ENCODE measurements around the gene KRT3. TPM values are rescaled to one million over a fixed set of nuclear protein-coding genes. Genes with fewer than 3 reads are reported as not detected.

KRT3 gene
- total and polyA plus RNA-seq, 7 experiments from 2014 or later = not detected

GRCh38 chr12:52744493-52745156 is 51.3 kb downstream of the KRT3 start:
- Histone ChIP-seq H3K27ac (ENCODE audit: low read depth, low read length) (no peak overlapping the region), H3K4me3 (ENCODE audit: low read length) (no peak overlapping the region), H3K36me3 (ENCODE audit: control insufficient read depth in 2 of 3, insufficient read depth in 3 of 3, low read length in 3 of 3) (no peaks in the 10 kb centered on the region), H3K9me3 (ENCODE audit: control insufficient read depth in 2 of 3, low read length in 3 of 3) (no peaks in the 10 kb centered on the region), H3K27me3 (ENCODE audit: control insufficient read depth in 2 of 2, insufficient read depth in 2 of 2, low read length in 2 of 2) (no peaks in the 10 kb centered on the region), H3K4me1 (ENCODE audit: control insufficient read depth in 2 of 2, insufficient read depth in 2 of 2, low read length in 2 of 2) (peaks cover 0 to 6% of the 10 kb centered on the region in 2 donors)
- DNase-seq (no peak), ATAC-seq (no peak)
- Mint-ChIP-seq H3K9me3 (peaks cover 0 to 4% (median 0%) of the 10 kb centered on the region in 11 donors), H3K27me3 (peaks cover 0 to 10% (median 6%) of the 10 kb centered on the region in 5 donors), H3K4me3 (no peak overlapping the region), H3K36me3 (no peaks in the 10 kb centered on the region), H3K27ac (no peak overlapping the region), H3K4me1 (peaks cover 0 to 20% (median 15%) of the 10 kb centered on the region in 7 donors)
- intact Hi-C loops (cut with micrococcal nuclease) = loop anchor here in 1 of 2 donors (5.0 kb wide), 1 partner anchor 162 kb away; no protein-coding TSS in a partner anchor
- CTCF ChIA-PET = interaction anchor here (0.8 kb wide), 1 partner anchor 11 kb away, joined by 3 read pairs; no protein-coding TSS in a partner anchor
- POLR2A ChIA-PET = interaction anchor here (0.6 kb wide), 1 partner anchor 63 kb away, joined by 5 read pairs; no protein-coding TSS in a partner anchor

- peaks cover 0 to 5% (median under 1%) of the 10 kb centered on the region in 7 donors for H3K4me1 Mint-ChIP-seq
- H3K27ac Mint-ChIP-seq = no peak overlapping the region
- H3K36me3 Mint-ChIP-seq = no peaks in the 10 kb centered on the region
- H3K36me3 ChIP-seq (ENCODE audit: control insufficient read depth in 2 of 3, insufficient read depth in 3 of 3, low read length in 3 of 3) = no peaks in the 10 kb centered on the region
- no peak for DNase-seq
- peaks cover 0 to 13% (median 6%) of the 10 kb centered on the region in 5 donors for H3K27me3 Mint-ChIP-seq
- H3K9me3 Mint-ChIP-seq = peaks cover 0 to 4% (median 0%) of the 10 kb centered on the region in 11 donors
- no peak overlapping the region for H3K4me3 ChIP-seq (ENCODE audit: low read length)
- ChIA-PET POLR2A (no interaction called here), CTCF (no interaction called here)
- H3K27ac ChIP-seq (ENCODE audit: low read depth, low read length) = no peak overlapping the region
- H3K4me3 Mint-ChIP-seq = no peak overlapping the region
- intact Hi-C loops (cut with micrococcal nuclease) = loop anchor here in 1 of 2 donors (5.0 kb wide), 1 partner anchor 161 kb away; no protein-coding TSS in a partner anchor
- no peak for ATAC-seq
- no peaks in the 10 kb centered on the region for H3K4me1 ChIP-seq (ENCODE audit: control insufficient read depth in 2 of 2, insufficient read depth in 2 of 2, low read length in 2 of 2)
- H3K9me3 ChIP-seq (ENCODE audit: control insufficient read depth in 2 of 3, low read length in 3 of 3) = no peaks in the 10 kb centered on the region
- no peaks in the 10 kb centered on the region for H3K27me3 ChIP-seq (ENCODE audit: control insufficient read depth in 2 of 2, insufficient read depth in 2 of 2, low read length in 2 of 2)
Observed at GRCh38 chr12:52742822-52743457, 53.0 kb downstream of the KRT3 start.

- H3K27me3 Mint-ChIP-seq = peaks cover 0 to 13% (median 6%) of the 10 kb centered on the region in 5 donors
- H3K9me3 Mint-ChIP-seq = peaks cover 0 to 4% (median 0%) of the 10 kb centered on the region in 11 donors
- H3K4me3 Mint-ChIP-seq = no peak overlapping the region
- H3K4me1 ChIP-seq (ENCODE audit: control insufficient read depth in 2 of 2, insufficient read depth in 2 of 2, low read length in 2 of 2) = no peaks in the 10 kb centered on the region
- peaks cover 0 to 4% (median 0%) of the 10 kb centered on the region in 7 donors for H3K4me1 Mint-ChIP-seq
- ATAC-seq = no peak
- no peak overlapping the region for H3K4me3 ChIP-seq (ENCODE audit: low read length)
- DNase-seq = no peak
- no peak overlapping the region for H3K27ac Mint-ChIP-seq
- no peak overlapping the region for H3K27ac ChIP-seq (ENCODE audit: low read depth, low read length)
- H3K36me3 ChIP-seq (ENCODE audit: control insufficient read depth in 2 of 3, insufficient read depth in 3 of 3, low read length in 3 of 3) = no peaks in the 10 kb centered on the region
- no peaks in the 10 kb centered on the region for H3K9me3 ChIP-seq (ENCODE audit: control insufficient read depth in 2 of 3, low read length in 3 of 3)
- H3K27me3 ChIP-seq (ENCODE audit: control insufficient read depth in 2 of 2, insufficient read depth in 2 of 2, low read length in 2 of 2) = no peaks in the 10 kb centered on the region
- ChIA-PET CTCF (no interaction called here), POLR2A (interaction anchor here (0.6 kb wide), 1 partner anchor 109 kb away, joined by 3 read pairs; no protein-coding TSS in a partner anchor)
- intact Hi-C loops (cut with micrococcal nuclease) = loop anchor here in 1 of 2 donors (5.0 kb wide), 1 partner anchor 160 kb away; no protein-coding TSS in a partner anchor
- no peaks in the 10 kb centered on the region for H3K36me3 Mint-ChIP-seq
Observed at GRCh38 chr12:52742196-52742580, 53.7 kb downstream of the KRT3 start.

GRCh38 chr12:52741375-52742195 is 54.3 kb downstream of the KRT3 start:
- H3K9me3 ChIP-seq (ENCODE audit: control insufficient read depth in 2 of 3, low read length in 3 of 3) = no peaks in the 10 kb centered on the region
- no peak overlapping the region for H3K4me3 Mint-ChIP-seq
- H3K27ac Mint-ChIP-seq = no peak overlapping the region
- intact Hi-C loops (cut with micrococcal nuclease) = loop anchor here in 1 of 2 donors (5.0 kb wide), 1 partner anchor 159 kb away; no protein-coding TSS in a partner anchor
- no peaks in the 10 kb centered on the region for H3K36me3 Mint-ChIP-seq
- POLR2A ChIA-PET = interaction anchor here (0.6 kb wide), 1 partner anchor 108 kb away, joined by 3 read pairs; no protein-coding TSS in a partner anchor
- peaks cover 0 to 4% (median 0%) of the 10 kb centered on the region in 11 donors for H3K9me3 Mint-ChIP-seq
- CTCF ChIA-PET = no interaction called here
- no peak overlapping the region for H3K27ac ChIP-seq (ENCODE audit: low read depth, low read length)
- H3K4me3 ChIP-seq (ENCODE audit: low read length) = no peak overlapping the region
- no peaks in the 10 kb centered on the region for H3K27me3 ChIP-seq (ENCODE audit: control insufficient read depth in 2 of 2, insufficient read depth in 2 of 2, low read length in 2 of 2)
- DNase-seq (peak; percentile 31 to 73 (median 57)), ATAC-seq (peak; percentile 61)
- H3K27me3 Mint-ChIP-seq = peaks cover 0 to 13% (median 6%) of the 10 kb centered on the region in 5 donors
- H3K36me3 ChIP-seq (ENCODE audit: control insufficient read depth in 2 of 3, insufficient read depth in 3 of 3, low read length in 3 of 3) = no peaks in the 10 kb centered on the region
- no peaks in the 10 kb centered on the region for H3K4me1 ChIP-seq (ENCODE audit: control insufficient read depth in 2 of 2, insufficient read depth in 2 of 2, low read length in 2 of 2)
- H3K4me1 Mint-ChIP-seq = peaks cover 0 to 4% (median 0%) of the 10 kb centered on the region in 7 donors

GRCh38 chr12:52740584-52740983 is 55.3 kb downstream of the KRT3 start:
- H3K4me1 Mint-ChIP-seq = peaks cover 0 to 4% (median 0%) of the 10 kb centered on the region in 7 donors
- H3K36me3 ChIP-seq (ENCODE audit: control insufficient read depth in 2 of 3, insufficient read depth in 3 of 3, low read length in 3 of 3) = no peaks in the 10 kb centered on the region
- DNase-seq (no peak), ATAC-seq (no peak)
- ChIA-PET POLR2A (no interaction called here), CTCF (no interaction called here)
- no peaks in the 10 kb centered on the region for H3K36me3 Mint-ChIP-seq
- H3K9me3 Mint-ChIP-seq = peaks cover 0 to 4% (median 0%) of the 10 kb centered on the region in 11 donors
- intact Hi-C loops (cut with micrococcal nuclease) = loop anchor here in 1 of 2 donors (5.0 kb wide), 1 partner anchor 158 kb away; no protein-coding TSS in a partner anchor
- H3K27me3 ChIP-seq (ENCODE audit: control insufficient read depth in 2 of 2, insufficient read depth in 2 of 2, low read length in 2 of 2) = no peaks in the 10 kb centered on the region
- no peaks in the 10 kb centered on the region for H3K9me3 ChIP-seq (ENCODE audit: control insufficient read depth in 2 of 3, low read length in 3 of 3)
- no peak overlapping the region for H3K27ac Mint-ChIP-seq
- H3K4me3 ChIP-seq (ENCODE audit: low read length) = no peak overlapping the region
- peaks cover 0 to 13% (median 6%) of the 10 kb centered on the region in 5 donors for H3K27me3 Mint-ChIP-seq
- H3K4me3 Mint-ChIP-seq = no peak overlapping the region
- no peak overlapping the region for H3K27ac ChIP-seq (ENCODE audit: low read depth, low read length)
- no peaks in the 10 kb centered on the region for H3K4me1 ChIP-seq (ENCODE audit: control insufficient read depth in 2 of 2, insufficient read depth in 2 of 2, low read length in 2 of 2)

GRCh38 chr12:52739963-52740362 is 56.0 kb downstream of the KRT3 start:
- Histone ChIP-seq H3K4me3 (ENCODE audit: low read length) (no peak overlapping the region), H3K4me1 (ENCODE audit: control insufficient read depth in 2 of 2, insufficient read depth in 2 of 2, low read length in 2 of 2) (no peaks in the 10 kb centered on the region), H3K36me3 (ENCODE audit: control insufficient read depth in 2 of 3, insufficient read depth in 3 of 3, low read length in 3 of 3) (no peaks in the 10 kb centered on the region), H3K9me3 (ENCODE audit: control insufficient read depth in 2 of 3, low read length in 3 of 3) (no peaks in the 10 kb centered on the region), H3K27me3 (ENCODE audit: control insufficient read depth in 2 of 2, insufficient read depth in 2 of 2, low read length in 2 of 2) (no peaks in the 10 kb centered on the region), H3K27ac (ENCODE audit: low read depth, low read length) (no peak overlapping the region)
- H3K27me3 Mint-ChIP-seq = peaks cover 0 to 13% (median 6%) of the 10 kb centered on the region in 5 donors
- no peaks in the 10 kb centered on the region for H3K36me3 Mint-ChIP-seq
- peaks cover 0 to 4% (median 0%) of the 10 kb centered on the region in 7 donors for H3K4me1 Mint-ChIP-seq
- H3K27ac Mint-ChIP-seq = no peak overlapping the region
- ChIA-PET POLR2A (no interaction called here), CTCF (interaction anchor here (0.7 kb wide), 1 partner anchor 715 kb away, joined by 3 read pairs; no protein-coding TSS in a partner anchor)
- intact Hi-C loops (cut with micrococcal nuclease) = loop anchor here in 1 of 2 donors (5.0 kb wide), 1 partner anchor 158 kb away; no protein-coding TSS in a partner anchor
- no peak overlapping the region for H3K4me3 Mint-ChIP-seq
- peaks cover 0 to 4% (median 0%) of the 10 kb centered on the region in 11 donors for H3K9me3 Mint-ChIP-seq
- ATAC-seq (no peak), DNase-seq (no peak)

Data from naive thymus-derived CD4-positive, alpha-beta T cell (primary cell).